HL-60 (cell line): ENCODE measurements around the gene OR52L1.

Experiments used
- DNase-seq, 2 experiments: peaks; one replicate each; pipeline ENCODE4 v3.0.0-alpha.2; 2010 to 2020; ENCODE audit warnings: low read depth in 1 of 2, low spot score in 1 of 2
- H3K27ac ChIP-seq: fragments of 250-450 bp; sonication (Bioruptor Pico); replicated peaks from 2 replicates; pipeline ENCODE4 v1.5.1; 2020; ENCODE audit warnings: mild to moderate bottlenecking, moderate library complexity
- H3K27me3 ChIP-seq: fragments of 250-450 bp; sonication (Bioruptor Pico); 2 replicates; pipeline ENCODE4 v1.5.1; 2021; ENCODE audit warnings: mild to moderate bottlenecking, moderate library complexity; ENCODE audit not compliant: insufficient read depth, poor library complexity, severe bottlenecking
- H3K4me3 ChIP-seq: replicated peaks from 2 replicates; pipeline ENCODE4 v1.5.1; 2011; ENCODE audit warnings: mild to moderate bottlenecking, control low read depth, low read length; ENCODE audit not compliant: insufficient read depth
- CTCF ChIP-seq: IDR thresholded peaks from one replicate; pipeline ENCODE4 v1.5.1; 2011; ENCODE audit warnings: low read length, control low read depth, inconsistent platforms; ENCODE audit not compliant: insufficient read depth
- GABPA ChIP-seq: IDR thresholded peaks from 2 replicates; pipeline ENCODE4 v1.6.1; 2012; ENCODE audit warnings: low read depth
- POLR2AphosphoS5 ChIP-seq: IDR thresholded peaks from 2 replicates; pipeline ENCODE4 v1.6.1; 2012; ENCODE audit warnings: low read depth
- REST ChIP-seq: IDR thresholded peaks from 2 replicates; pipeline ENCODE4 v1.6.1; 2012; ENCODE audit warnings: low read depth; ENCODE audit not compliant: insufficient replicate concordance
- SPI1 ChIP-seq: IDR thresholded peaks from 2 replicates; pipeline ENCODE4 v1.6.1; 2012; ENCODE audit warnings: low read depth, mild to moderate bottlenecking, borderline replicate concordance

Gene OR52L1

GRCh38 chr11:5989203-5989602 is 2.4 kb upstream of the OR52L1 start:
- DNase-seq: no peak
- no peak for TF ChIP-seq POLR2AphosphoS5
- TF ChIP-seq GABPA: no peak
- no peak for TF ChIP-seq SPI1
- TF ChIP-seq CTCF: no peak
- Histone ChIP-seq H3K27ac (no peak overlapping the region), H3K27me3 (peaks cover 9% of the 10 kb centered on the region), H3K4me3 (no peak overlapping the region)

- Histone ChIP-seq H3K4me3 (no peak overlapping the region), H3K27ac (no peak overlapping the region), H3K27me3 (peaks cover 9% of the 10 kb centered on the region)
- no peak for DNase-seq
- TF ChIP-seq GABPA: no peak
- no peak for TF ChIP-seq REST
- no peak for TF ChIP-seq POLR2AphosphoS5
- TF ChIP-seq SPI1: no peak
- no peak for TF ChIP-seq CTCF
Measured at GRCh38 chr11:5983443-5983842, 3.3 kb downstream of the OR52L1 start.

GRCh38 chr11:5973530-5973929 is 13.3 kb downstream of the OR52L1 start:
- no peak overlapping the region for H3K4me3 ChIP-seq
- no peaks in the 10 kb centered on the region for H3K27me3 ChIP-seq
- no peak for DNase-seq
- no peak overlapping the region for H3K27ac ChIP-seq
- TF ChIP-seq SPI1: no peak
- TF ChIP-seq REST: no peak
- TF ChIP-seq GABPA: no peak
- no peak for TF ChIP-seq CTCF
- TF ChIP-seq POLR2AphosphoS5: no peak

- TF ChIP-seq GABPA (no peak), REST (no peak), CTCF (no peak), SPI1 (no peak)
- Histone ChIP-seq H3K27me3 (no peaks in the 10 kb centered on the region), H3K4me3 (no peak within 1 kb of the TSS), H3K27ac (no peak within 1 kb of the TSS)
- DNase-seq: no peak
Measured at GRCh38 chr11:5968394-5968793, 18.4 kb downstream of the OR52L1 start, which contains the start of gene OR56A5. TSS of gene OR56A5 (minus strand) at chr11:5968494. CDS start at chr11:5968494, 0 bp downstream.
